ENCODE measurements around the gene DNAJC13.
"Not testable (repeated sequence)": the region's sequence is repeated elsewhere in the genome, so short reads cannot be mapped to it uniquely, and the experiment has no call there.

The DNAJC13 gene

GRCh38 chr3:132535575-132536441 is 118.5 kb downstream of the DNAJC13 start:
- Histone ChIP-seq H3K27ac (peak overlapping the region in 9 of 21 experiments; percentile 7 to 58 (median 48)), H3K4me3 (no peak overlapping the region)

GRCh38 chr3:132536442-132537153 is 119.3 kb downstream of the DNAJC13 start:
- Histone ChIP-seq H3K4me3 (no peak overlapping the region), H3K27ac (peak overlapping the region in 7 of 21 experiments; percentile 21 to 58 (median 51))

- H3K4me3 ChIP-seq: no peak overlapping the region
- peak overlapping the region in 1 of 21 experiments; percentile 24 for H3K27ac ChIP-seq
These were observed 120.0 kb downstream of the DNAJC13 start for GRCh38 chr3:132537297-132537696.

- H3K4me3 ChIP-seq: no peak overlapping the region
- H3K27ac ChIP-seq: no peak overlapping the region
These were observed 120.8 kb downstream of the DNAJC13 start for GRCh38 chr3:132538072-132538471.

GRCh38 chr3:132539681-132540080 is 122.4 kb downstream of the DNAJC13 start:
- Histone ChIP-seq H3K4me3 (no peak overlapping the region), H3K27ac (peak overlapping the region in 1 of 21 experiments; percentile 78)

- Histone ChIP-seq H3K27ac (peak overlapping the region in 10 of 21 experiments; percentile 12 to 78 (median 18)), H3K4me3 (no peak overlapping the region)
These were observed 125.3 kb downstream of the DNAJC13 start for GRCh38 chr3:132542577-132542976.

GRCh38 chr3:132543011-132543739 is 125.9 kb downstream of the DNAJC13 start:
- Histone ChIP-seq H3K27ac (peak overlapping the region in 13 of 21 experiments; percentile 6 to 79 (median 57)), H3K4me3 (no peak overlapping the region)

GRCh38 chr3:132544130-132544529 is 126.8 kb downstream of the DNAJC13 start:
- Histone ChIP-seq H3K4me3 (no peak overlapping the region), H3K27ac (peak overlapping the region in 3 of 21 experiments; percentile 57 to 79 (median 73))

- Histone ChIP-seq H3K27ac (peak overlapping the region in 1 of 21 experiments; percentile 20), H3K4me3 (no peak overlapping the region)
These were observed 128.2 kb downstream of the DNAJC13 start for GRCh38 chr3:132545471-132545870.

- H3K27ac ChIP-seq: peak overlapping the region in 3 of 21 experiments; percentile 51 to 66 (median 62)
These were observed 131.9 kb downstream of the DNAJC13 start for GRCh38 chr3:132549169-132549568.

GRCh38 chr3:132549890-132550578 is 132.7 kb downstream of the DNAJC13 start:
- Histone ChIP-seq H3K27ac (peak overlapping the region in 7 of 21 experiments; percentile 30 to 66 (median 52)), H3K4me3 (no peak overlapping the region)

More at GRCh38 chr3:132549169-132549568, 131.9 kb downstream of the DNAJC13 start:
- no peak overlapping the region for H3K4me3 ChIP-seq

GRCh38 chr3:132550579-132551305 is 133.4 kb downstream of the DNAJC13 start:
- Histone ChIP-seq H3K27ac (peak overlapping the region in 7 of 21 experiments; percentile 30 to 66 (median 52)), H3K4me3 (no peak overlapping the region)

GRCh38 chr3:132553826-132554225 is 136.5 kb downstream of the DNAJC13 start:
- Histone ChIP-seq H3K27ac (no peak overlapping the region), H3K4me3 (no peak overlapping the region)

GRCh38 chr3:132554437-132554836 is 137.1 kb downstream of the DNAJC13 start:
- Histone ChIP-seq H3K27ac (no peak overlapping the region), H3K4me3 (no peak overlapping the region)

GRCh38 chr3:132555306-132556035 is 138.2 kb downstream of the DNAJC13 start:
- peak overlapping the region in 4 of 21 experiments; percentile 2 to 55 (median 26) for H3K27ac ChIP-seq
- no peak overlapping the region for H3K4me3 ChIP-seq

GRCh38 chr3:132556036-132556386 is 138.7 kb downstream of the DNAJC13 start:
- H3K4me3 ChIP-seq: not testable (repeated sequence)
- peak overlapping the region in 5 of 21 experiments; percentile 2 to 55 (median 26) for H3K27ac ChIP-seq

GRCh38 chr3:132556508-132557159 is 139.3 kb downstream of the DNAJC13 start:
- H3K27ac ChIP-seq: peak overlapping the region in 6 of 21 experiments; percentile 17 to 55 (median 31)
- no peak overlapping the region for H3K4me3 ChIP-seq

All from skin epidermis (tissue), 12 donors.